Stimulated activated CD4-positive, alpha-beta T cell treated with anti-CD3 and anti-CD28 coated beads, Interleukin-4, amount 100 ng/mL, for 1 hour (primary cell): Measurements from ENCODE around the gene IPCEF1.
"Not testable (repeated sequence)": the region's sequence is repeated elsewhere in the genome, so short reads cannot be mapped to it uniquely, and the experiment has no call there.

Source experiments
- DNase-seq: peaks from one replicate; pipeline ENCODE4 v3.0.0-alpha.2; 2020

Gene IPCEF1

DNA sequence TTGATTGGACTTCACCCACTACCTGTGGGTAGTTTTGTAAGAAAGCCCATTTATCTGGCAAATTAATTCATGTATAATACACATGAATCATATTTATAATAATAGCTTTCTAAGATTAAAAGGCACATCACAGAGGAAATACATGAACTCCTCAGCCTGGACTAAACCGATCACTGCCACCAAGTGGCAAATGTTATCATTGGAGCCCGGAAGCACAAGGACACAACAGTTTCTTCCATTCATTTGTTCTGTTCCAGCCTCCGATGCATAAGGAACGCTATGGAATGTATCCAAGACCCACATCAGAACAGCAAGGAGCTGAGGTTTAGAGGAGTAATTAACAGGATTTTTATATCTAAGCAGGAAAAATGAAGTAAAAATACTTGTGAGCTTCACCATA, 13.9 kb upstream of the IPCEF1 start:
- DNase-seq: no peak

DNA sequence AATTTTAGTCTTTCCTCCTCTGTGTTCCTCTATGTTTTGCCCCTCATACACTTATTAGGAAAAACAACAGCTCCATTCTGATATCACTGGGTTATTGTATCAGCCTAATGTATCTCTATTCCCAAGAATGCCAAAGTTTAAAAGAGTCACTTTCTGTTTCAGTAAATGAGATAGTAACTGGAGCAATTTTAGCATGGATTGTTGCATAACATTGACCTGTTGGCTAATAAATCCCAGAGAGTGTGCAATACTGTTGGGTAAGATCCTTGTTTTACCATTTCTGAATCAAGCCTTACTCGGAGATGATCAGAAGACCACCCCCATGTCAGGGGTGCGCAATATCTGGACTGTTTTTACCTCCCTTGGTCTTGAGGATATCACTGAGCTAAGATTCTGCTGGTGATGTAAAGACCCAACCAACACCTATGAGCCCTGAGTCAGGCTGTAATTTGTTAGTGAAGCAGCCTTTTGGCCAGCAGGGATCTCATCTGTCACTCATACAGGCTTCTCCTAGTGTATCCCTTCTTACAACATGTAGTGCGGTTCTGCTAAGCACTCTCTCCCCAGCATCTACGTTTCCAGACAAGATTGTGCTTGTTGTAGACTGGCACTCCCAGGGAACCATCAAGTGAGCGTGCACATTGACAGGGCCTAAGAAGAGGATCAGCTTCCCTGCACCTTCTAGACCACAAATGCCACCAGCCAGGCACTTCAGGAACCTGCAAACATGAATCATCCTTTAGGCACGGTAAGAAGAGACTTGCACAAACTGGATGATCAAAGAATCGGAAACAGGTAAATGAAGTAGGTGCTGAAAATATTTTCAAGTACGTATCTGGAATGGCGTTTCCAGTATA, 11.5 kb upstream of the IPCEF1 start:
- no peak for DNase-seq

DNA sequence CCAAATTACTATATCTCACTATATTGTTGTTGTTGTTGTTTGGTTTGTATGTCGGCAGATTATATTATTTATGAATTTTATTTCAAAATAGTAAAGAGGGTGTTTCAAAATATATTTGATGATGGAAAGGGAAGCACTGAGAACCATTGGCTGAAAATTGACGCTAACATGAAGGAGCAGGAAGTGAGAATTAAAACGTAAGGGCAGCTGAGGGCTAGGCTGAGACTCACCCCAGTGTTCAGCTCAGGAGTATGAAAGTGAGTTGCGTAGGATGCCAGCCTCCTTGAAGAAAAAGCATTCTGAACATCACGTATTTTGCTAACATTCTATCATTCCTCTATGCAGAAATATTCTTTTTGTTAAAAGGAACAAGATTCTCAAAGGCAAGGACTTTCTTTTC, 10.7 kb upstream of the IPCEF1 start:
- DNase-seq: no peak

DNA sequence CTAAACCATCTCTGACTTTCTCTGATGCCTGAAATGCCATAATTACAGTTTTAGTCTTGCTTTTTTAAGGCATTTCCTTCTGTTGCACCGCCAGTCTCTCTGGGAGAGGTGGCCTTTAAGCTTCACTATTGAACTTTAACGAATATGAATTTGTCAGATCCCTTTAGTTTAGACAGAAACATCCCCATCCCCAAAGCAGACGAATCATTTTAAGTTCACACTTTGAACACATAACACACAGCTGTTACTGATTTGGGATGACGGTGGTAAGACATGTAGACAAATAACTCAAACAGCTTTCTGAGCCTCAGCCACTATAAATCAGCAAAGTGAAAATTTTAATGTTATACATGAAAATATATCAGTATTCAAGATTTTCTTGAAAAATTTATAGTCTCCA, 7.2 kb upstream of the IPCEF1 start:
- DNase-seq: no peak

DNA sequence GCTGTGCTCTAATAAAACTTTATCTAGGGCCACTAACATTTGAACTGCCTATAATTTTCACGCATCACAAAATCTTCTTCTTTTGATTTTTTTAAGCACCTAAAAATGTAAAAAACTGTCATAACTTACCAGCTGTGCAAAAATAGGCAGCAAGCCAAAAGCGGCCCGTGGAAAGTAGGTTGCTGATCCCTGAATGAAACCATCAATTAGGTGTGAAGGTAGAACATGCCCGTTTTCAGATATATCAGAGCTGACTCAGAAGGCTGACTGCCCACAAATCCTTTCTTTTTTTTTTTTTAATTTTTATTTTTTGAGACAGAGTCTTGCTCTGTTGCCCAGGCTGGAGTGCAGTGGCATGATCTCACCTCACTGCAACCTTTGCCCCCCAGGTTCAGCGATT, 4.9 kb upstream of the IPCEF1 start:
- no peak for DNase-seq

DNA sequence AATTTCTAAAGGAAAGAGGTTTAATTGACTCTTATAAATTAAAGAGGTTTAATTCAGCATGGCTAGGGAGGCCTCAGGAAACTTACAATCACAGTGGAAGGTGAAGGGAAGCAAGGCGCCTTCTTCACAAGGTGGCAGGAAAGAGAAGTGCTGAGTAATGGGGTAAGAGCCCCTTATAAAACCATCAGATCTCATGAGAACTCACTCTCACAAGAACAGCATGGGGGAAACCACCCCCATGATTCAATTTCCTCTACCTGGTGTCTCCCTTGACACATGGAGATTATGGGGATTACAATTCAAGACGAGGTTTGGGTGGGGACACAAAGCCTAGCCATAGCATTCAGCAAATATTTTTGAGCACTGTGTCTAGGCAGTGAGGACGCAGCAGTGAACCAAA, 3.9 kb upstream of the IPCEF1 start:
- DNase-seq: no peak

DNA sequence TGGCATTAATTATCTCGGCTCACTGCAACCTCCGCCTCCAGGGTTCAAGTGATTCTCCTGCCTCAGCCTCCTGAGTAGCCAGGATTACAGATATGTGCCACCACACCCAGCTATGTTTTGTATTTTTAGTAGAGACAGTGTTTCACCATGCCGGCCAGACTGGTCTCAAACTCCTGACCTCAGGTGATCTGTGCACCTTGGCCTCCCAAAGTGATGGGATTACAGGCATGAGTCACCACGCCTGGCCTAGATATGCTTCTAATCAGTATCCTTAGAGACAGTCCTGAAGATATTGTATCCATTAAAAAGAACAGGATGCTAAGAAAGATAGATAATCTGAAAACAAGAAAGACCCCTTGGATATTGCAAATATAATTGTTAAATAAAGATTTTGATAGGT, 3.1 kb upstream of the IPCEF1 start:
- DNase-seq: no peak

DNA sequence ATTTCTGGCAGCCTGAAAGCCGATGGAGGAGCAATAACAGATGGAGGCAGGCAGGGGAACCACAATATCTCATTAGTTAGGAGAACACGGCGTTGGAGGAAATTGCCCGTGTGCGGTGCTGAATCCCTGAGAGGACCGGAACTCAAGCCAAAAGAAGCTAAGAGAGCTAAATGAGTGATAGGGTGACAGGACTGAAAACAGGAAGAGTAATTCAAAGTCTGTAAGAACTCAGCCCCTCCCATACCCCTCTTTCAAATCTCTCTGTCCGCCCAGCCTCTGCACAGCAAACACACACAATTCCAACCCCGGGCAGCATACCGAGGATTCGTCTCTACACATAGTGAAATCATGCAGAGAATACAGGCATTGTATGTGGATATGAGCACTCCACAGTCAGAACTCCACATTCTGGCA, 2.6 kb upstream of the IPCEF1 start:
- no peak for DNase-seq

DNA sequence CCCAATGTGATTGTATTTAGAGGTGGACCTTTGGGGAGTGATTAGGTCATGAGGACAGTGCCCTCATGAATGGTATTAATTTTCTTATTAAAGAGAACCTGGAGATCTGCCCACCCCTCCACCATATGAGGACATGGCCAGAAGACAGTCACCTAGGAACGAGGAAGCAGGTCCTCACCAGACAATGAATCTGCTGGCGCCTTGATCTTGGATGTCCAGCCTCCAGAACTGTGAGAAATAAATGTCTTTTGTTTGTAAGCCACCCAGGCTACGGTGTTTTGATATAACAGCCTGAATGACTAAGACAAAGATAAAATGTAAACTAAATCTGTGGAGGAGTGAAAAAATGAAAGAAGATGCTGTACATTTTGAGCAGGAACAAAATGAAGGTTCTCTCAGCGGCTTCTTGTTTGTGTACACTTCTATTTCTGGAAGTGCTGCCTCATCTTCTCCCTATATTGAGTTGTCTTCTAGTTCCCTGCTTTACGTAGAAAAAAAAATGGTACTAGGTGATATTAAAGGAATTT, 1.5 kb upstream of the IPCEF1 start:
- no peak for DNase-seq

DNA sequence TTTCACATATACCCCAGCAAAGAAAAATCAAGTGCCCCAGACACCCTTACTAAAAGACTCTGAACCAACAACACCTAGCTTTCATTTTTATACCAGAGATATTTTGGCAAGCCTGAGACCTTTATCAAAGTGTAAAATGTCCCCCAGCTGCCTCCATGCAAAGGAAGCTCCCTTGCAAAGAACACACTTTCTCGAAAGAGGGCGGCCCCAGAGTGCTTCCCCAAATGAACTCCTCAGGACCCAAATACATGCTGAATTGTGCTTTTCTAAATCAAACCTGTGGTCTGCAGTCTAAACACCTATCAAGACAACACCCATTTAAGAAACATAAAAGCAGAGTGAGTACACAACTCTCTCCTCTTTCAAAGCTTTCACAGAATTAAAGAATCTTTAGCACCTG, 490 bp downstream of the IPCEF1 start:
- DNase-seq: no peak

DNA sequence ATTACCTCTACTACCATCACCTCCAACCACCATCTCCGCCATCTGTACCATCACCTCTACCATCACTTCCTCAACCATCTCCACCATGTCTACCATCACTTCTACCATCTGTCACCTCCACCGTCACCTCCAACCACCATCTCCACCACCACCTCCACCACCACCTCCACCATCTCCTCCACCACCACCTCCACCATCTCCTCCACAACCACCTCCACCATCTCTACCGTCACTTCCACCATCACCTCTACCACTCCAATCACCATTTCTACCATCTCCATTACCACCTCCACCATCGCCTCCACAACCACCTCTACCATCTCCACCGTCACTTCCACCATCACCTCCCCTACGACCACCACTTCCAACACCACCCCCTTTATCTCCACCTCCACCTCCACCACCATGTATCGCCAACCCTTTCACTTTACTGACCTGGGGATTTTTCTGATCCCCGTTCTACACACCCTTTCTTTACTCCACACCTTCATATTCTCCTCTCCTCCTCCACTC, 2.3 kb downstream of the IPCEF1 start:
- DNase-seq: no peak

DNA sequence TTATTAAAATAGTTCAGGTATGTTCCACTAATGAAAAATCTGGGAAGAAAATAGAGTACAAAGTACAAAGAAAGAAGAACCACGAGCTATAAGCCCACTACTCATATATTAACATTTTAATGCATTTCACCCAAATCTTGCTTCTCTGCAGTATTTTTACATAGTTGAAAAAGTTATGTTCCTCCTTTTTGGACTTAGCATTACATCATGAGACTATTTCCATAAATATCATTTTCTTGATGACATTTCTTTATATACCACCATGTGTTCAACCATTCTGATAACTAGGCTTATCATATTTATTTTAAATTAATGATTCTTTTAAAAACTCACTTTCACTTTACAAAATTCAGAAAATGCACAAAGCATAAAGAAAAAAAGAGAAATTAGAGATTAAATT, 3.0 kb downstream of the IPCEF1 start:
- no peak for DNase-seq

DNA sequence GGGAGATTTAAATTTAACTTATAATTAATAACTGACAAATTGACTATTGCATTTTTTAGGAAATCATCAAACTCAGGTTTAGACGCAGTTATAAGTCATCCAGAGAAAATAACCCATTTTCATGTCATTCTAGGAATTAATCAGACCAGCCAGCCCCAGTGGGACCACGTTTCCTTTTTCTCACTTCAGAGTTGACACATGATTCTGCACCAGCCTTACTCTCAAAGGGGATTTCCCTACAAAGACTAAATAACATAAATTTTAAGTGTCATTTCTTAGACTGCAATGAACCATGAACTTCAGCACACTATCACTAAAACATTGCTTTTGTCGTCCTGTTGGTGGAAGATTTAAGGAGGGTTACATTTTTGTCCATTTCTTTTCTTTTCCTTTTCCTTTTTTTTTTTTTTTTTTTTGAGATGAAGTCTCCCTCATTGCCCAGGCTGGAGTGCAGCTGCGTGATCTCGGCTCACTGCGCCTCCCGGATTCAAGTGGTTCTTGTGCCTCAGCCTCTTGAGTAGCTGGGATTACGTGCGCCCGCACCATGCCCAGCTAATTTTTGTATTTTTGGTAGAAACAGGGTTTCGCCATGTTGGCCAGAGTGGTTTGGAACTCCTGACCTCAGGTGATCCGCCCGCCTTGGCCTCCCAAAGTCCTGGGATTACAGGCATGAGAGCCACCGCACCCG, 3.6 kb downstream of the IPCEF1 start:
- DNase-seq: peak; percentile 16

DNA sequence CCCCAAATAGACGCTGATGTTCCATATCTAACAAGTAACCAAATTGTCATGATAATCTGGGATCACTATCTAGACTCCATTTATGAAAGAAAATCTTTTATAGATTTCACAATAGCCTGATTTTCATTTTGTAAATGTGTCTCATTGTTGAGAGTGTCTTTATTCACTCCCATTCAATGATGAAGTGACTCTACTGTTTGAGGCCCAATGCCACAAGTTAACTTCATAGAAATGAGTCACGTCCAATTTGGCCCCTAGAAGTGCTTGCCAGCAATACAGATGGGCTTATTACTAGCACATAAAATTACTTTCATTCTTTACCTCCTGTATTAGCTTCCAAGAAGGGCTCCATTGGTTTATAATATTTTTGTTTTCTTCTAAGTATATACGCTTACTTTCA, 6.3 kb downstream of the IPCEF1 start:
- DNase-seq: no peak

DNA sequence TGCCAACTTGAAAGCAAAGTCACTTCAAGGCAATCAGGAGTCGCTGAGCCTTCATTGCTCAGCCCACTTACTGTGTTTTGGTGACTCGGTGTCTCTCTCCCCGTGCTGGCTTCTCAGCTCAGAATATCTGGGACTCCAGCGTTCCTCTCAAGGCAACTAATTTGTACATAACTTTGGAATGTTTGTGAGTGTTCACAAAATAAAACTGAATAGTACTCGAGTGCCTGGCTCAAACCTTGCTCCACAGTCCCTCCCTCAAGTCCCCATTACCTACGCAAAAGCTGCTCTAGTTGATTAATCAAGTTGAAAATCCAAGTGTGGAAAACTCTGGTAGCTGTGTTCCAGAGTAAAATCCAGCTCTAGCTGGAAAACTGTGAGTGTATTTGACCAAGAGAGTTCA, 8.6 kb downstream of the IPCEF1 start:
- DNase-seq: no peak

DNA sequence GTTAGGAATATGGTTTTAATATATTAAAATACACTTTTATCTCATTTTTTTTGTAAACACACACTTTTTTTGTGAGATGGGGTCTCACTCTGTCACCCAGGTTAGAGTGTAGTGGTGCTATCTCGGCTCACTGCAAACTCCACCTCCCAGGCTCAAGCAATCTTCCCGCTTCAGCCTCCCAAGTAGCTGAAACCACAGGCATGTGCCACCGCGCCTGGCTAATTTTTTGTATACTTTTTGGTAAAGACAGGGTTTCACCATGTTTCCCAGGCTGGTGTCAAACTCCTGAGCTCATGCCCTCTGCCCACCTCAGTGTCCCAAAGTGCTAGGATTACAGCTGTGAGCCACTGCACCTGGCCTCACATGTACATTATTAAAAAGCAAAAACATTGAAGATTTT, 10.8 kb downstream of the IPCEF1 start:
- no peak for DNase-seq

DNA sequence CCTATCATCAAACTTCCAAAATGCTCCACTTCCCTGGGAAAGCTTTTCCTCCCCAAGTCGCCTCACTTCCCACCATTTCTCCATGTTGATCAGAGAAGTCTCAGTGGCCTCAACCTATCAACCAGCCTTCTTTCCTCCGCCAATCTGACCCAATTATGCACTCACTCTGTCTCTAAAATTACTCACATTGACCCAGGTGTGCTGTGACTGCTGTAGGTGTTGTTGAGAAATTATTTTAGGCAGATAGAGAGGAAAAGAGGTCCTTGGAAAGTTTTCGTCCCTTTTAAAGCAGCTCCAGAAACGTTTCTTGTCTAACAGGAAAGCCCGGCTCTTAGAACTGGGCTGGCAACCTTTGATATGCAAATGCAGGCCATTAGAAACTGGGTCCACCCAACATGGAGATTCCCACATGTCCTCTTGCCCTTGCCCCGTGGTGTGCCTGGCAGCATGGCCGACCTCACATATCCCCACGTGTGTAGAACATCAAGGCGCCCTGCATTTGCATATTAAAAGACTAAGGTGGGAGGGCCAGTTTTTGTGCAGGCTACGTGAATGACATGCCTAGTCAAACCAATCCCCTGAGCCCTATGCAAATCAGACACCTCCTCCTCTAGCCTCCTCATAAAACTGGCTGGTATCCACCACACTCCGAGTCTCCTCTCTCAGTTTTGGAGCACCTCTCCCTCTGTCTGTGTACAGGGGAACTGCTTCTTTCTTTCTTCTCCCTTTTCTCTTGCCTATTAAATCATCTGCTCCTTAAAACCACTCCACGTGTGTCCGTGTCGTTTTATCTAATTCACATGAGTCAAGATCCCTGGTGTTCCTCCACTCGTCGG, 12.9 kb downstream of the IPCEF1 start:
- no peak for DNase-seq

DNA sequence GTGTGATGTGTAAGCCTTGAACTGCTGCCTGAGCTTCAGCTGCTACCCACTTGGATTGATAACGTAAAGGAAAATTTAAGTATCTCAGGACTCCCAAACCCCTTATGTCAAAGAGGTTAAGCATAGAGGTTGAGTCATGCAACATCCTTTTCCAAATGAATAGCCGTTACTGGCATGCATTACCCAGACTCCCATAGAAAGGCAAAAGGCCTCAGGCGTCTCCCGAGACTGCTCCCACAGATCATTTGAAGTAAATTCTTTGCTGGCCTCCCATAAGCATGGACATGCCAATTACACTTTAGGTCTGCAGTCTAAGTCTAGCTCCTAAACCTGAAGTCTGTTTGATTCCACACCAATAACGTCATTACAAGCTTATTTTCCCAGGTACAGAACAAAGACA, 14.7 kb downstream of the IPCEF1 start:
- no peak for DNase-seq

DNA sequence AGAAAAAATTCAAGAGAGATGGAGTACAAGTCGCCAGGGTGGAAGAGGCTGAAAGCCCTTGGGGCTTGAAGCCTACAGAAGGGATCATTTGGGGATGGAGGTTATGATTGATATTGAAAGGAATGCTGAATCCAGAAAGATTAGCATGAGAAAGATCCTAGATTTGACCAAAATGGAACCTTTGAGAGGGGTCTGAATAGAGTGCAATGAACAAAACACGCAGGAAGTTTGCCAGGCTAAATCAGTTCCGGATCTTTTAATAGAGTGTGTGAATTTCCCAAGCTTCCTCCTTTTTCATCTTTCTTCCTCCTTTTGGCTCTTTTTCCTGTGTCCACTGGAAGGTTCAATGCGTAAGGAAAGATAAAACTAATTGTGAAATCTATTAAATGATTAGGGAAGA, 15.3 kb downstream of the IPCEF1 start:
- DNase-seq: no peak

DNA sequence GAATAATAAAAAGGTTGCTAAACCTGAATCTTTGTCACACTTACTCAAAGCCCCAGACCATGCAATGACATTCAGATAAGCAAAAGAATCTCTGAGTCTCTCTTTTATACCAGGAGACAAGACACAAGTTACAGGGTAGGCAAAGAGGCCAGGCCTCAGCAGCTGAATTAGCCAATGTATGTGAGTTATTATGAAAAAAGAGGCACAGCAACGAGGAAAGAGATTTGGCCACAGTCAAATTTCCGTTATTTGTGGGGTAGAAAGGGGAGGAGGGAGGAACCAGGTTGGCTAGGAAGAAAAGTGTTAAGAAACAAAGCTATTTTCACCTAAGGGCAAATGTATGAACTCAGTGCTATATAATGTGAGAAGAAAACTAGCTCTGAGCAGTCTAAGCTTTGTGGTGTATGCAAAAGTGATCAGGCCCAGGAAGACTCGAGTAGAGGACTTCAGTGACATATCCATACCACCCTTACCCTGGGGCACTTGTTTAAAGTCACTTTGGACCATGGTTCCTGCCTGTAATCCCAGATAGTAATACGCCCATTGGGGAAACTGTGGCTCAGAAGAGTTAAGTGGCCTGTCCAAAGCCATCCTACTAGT, 19.1 kb downstream of the IPCEF1 start:
- DNase-seq: no peak

DNA sequence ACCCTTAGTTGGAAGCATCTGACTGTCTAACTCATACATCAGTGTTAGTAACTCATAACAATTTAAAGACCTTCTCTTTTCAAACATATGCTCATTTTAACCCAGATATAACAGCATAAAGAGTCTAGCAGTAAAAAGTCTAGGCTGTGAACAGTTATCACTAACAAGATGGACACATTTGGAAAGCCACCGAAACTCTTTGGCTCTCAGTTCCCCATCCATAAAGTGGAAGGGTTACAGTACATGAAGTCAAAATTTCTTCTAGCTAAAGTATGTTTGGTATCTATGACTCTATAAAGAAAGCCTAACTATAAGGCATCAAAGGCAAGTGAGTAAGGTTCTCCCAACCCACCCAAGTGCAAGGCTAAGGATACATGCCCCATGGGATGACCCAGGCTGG, 22.5 kb downstream of the IPCEF1 start:
- DNase-seq: not testable (repeated sequence)

DNA sequence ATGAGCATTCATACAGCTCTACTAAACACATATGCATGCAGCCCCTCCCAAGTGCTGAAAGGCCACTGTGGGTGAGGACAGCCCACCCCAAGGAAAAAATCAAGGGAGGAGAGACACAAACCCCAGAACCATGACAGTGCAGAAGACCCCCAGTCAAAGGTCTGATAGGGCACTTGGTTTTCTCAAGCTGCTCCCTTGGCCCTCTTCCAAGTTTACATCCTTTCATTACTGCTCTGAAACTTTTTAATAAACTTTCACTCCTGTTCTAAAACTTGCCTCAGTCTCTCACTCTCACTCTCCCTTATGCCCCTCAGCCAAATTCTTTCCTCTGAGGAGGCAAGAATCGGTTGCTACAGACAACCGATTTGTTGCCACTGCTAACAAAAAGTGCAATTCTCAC, 24.9 kb downstream of the IPCEF1 start:
- no peak for DNase-seq
